Measurements from ENCODE around the gene GPAT3. TPM values are rescaled to one million over a fixed set of nuclear protein-coding genes. Genes with fewer than 3 reads are reported as not detected.

GPAT3 gene
- total RNA-seq, 1 experiment from 2014 or later: 34.2 TPM

DNA sequence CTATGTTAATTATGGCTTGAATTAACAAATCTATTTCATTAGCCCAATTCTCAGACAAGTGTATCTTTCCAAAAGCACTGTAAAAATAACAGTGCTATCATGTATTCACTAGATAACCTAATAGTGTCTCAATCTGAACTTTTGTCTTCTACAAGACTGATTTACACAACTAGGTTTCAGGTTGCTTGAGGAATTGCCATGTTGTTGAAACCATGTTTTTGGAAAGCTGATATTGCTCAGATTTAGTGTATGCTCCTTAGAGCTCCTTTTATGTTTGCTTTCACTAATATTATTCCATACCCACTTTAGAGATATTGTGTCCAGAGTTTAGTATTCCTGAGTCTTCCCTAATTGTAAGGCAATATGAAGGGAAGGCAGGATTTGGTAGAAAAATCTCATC is 70.6 kb downstream of the GPAT3 start:
- TF ChIP-seq EZH2phosphoT487 (IDR thresholded peaks at IDR 0.05; ENCODE audit: borderline replicate concordance, low read length) (no peak), EZH2 (IDR thresholded peaks at IDR 0.05; ENCODE audit: low read length, unreplicated experiment) (no peak)
- TF ChIP-seq, protein P1, sequence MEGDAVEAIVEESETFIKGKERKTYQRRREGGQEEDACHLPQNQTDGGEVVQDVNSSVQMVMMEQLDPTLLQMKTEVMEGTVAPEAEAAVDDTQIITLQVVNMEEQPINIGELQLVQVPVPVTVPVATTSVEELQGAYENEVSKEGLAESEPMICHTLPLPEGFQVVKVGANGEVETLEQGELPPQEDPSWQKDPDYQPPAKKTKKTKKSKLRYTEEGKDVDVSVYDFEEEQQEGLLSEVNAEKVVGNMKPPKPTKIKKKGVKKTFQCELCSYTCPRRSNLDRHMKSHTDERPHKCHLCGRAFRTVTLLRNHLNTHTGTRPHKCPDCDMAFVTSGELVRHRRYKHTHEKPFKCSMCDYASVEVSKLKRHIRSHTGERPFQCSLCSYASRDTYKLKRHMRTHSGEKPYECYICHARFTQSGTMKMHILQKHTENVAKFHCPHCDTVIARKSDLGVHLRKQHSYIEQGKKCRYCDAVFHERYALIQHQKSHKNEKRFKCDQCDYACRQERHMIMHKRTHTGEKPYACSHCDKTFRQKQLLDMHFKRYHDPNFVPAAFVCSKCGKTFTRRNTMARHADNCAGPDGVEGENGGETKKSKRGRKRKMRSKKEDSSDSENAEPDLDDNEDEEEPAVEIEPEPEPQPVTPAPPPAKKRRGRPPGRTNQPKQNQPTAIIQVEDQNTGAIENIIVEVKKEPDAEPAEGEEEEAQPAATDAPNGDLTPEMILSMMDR (conservative IDR thresholded peaks at IDR 0.05; ENCODE audit: low read depth, low read length): no peak
- H3K9ac ChIP-seq (ENCODE audit: low read length): no peak overlapping the region
- ChIA-PET POLR2A (ENCODE audit: unreplicated experiment) (no interaction called here), CTCF (no interaction called here)
- no TSS peak for BruUV-seq (replicated peaks)
- DNase-seq (no peak), ATAC-seq (no peak)
- H3K4me3 ChIP-seq (ENCODE audit: low read length): no peak overlapping the region
- H3K4me2 ChIP-seq (ENCODE audit: low read length): no peak overlapping the region
- no peaks in the 10 kb centered on the region for H3K79me2 ChIP-seq (ENCODE audit: low read length)
- H3K27ac ChIP-seq (ENCODE audit: low read length): no peak overlapping the region
- peaks cover 9% of the 10 kb centered on the region for H3K36me3 ChIP-seq (ENCODE audit: low read depth, low read length)
- H3F3A ChIP-seq (ENCODE audit: low read length, unreplicated experiment): no peaks in the 10 kb centered on the region
- intact Hi-C loops (cut with micrococcal nuclease): no loop called here
- H4K20me1 ChIP-seq (ENCODE audit: low read length): no peaks in the 10 kb centered on the region
- H3K4me1 ChIP-seq (ENCODE audit: insufficient read depth, low read length): peaks cover 9% of the 10 kb centered on the region; the same call in 1 of the 2 replicates
- no peaks in the 10 kb centered on the region for H3K9me3 ChIP-seq (ENCODE audit: low read length)
- H3K27me3 ChIP-seq (ENCODE audit: low read length): no peaks in the 10 kb centered on the region
- no peaks in the 10 kb centered on the region for H3K9me2 ChIP-seq (replicated peaks; ENCODE audit: low read length)
- no peak overlapping the region for H2AFZ ChIP-seq (ENCODE audit: low read length)

DNA sequence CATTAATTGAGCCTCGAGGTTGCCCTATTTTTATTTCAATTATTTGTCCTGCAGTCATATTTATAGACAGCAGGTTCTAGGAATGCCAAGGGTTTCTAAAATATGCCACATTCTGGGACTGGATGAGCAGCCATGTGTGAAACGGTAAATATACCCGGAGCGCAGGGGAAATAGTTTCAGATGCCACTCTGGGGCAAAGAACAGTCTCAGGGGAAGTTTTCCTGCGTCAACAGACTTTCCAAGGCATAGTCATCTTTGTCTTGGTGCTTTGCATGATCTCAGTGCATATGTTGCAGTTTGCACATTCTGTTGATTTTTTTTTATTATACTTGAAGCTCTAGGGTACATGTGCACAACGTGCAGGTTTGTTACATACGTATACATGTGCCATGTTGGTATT is 71.0 kb downstream of the GPAT3 start:
- Histone ChIP-seq H3K27ac (ENCODE audit: low read length) (no peak overlapping the region), H3K27me3 (ENCODE audit: low read length) (no peaks in the 10 kb centered on the region), H3K9ac (ENCODE audit: low read length) (no peak overlapping the region), H3K36me3 (ENCODE audit: low read depth, low read length) (peaks cover 9% of the 10 kb centered on the region), H3K9me2 (replicated peaks; ENCODE audit: low read length) (no peaks in the 10 kb centered on the region), H3K4me1 (ENCODE audit: insufficient read depth, low read length) (peaks cover 9% of the 10 kb centered on the region; the same call in 1 of the 2 replicates), H3K9me3 (ENCODE audit: low read length) (no peaks in the 10 kb centered on the region), H3K79me2 (ENCODE audit: low read length) (no peaks in the 10 kb centered on the region), H3K4me3 (ENCODE audit: low read length) (no peak overlapping the region), H2AFZ (ENCODE audit: low read length) (no peak overlapping the region), H4K20me1 (ENCODE audit: low read length) (no peaks in the 10 kb centered on the region), H3F3A (ENCODE audit: low read length, unreplicated experiment) (no peaks in the 10 kb centered on the region), H3K4me2 (ENCODE audit: low read length) (no peak overlapping the region)
- POLR2A ChIA-PET (ENCODE audit: unreplicated experiment): no interaction called here
- TF ChIP-seq, protein P1 (conservative IDR thresholded peaks at IDR 0.05; ENCODE audit: low read depth, low read length): no peak
- no peak for TF ChIP-seq EZH2 (IDR thresholded peaks at IDR 0.05; ENCODE audit: low read length, unreplicated experiment)
- no peak for TF ChIP-seq EZH2phosphoT487 (IDR thresholded peaks at IDR 0.05; ENCODE audit: borderline replicate concordance, low read length)
- CTCF ChIA-PET: no interaction called here
- ATAC-seq (no peak), DNase-seq (no peak)
- intact Hi-C loops (cut with micrococcal nuclease): no loop called here
- BruUV-seq (replicated peaks): no TSS peak

DNA sequence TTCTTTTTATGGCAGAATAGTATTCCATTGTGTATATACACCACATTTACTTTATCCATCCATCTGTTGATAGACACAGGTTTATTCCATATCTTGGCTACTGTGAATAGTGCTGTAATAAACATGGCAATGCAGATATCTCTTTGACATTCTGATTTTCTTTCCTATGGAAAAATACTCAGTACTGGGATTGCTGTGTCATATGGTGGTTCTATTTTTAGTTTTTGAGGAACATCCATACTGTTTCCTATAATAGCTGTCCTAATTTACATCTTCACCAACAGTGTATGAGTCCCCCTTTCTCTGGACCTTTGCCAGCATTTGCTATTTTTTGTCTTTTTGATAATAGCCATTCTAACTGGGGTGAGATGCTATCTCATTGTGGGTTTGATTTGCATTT is 73.5 kb downstream of the GPAT3 start:
- intact Hi-C loops (cut with micrococcal nuclease): no loop called here
- ATAC-seq (no peak), DNase-seq (no peak)
- Histone ChIP-seq H3K4me2 (ENCODE audit: low read length) (no peak overlapping the region), H3K27me3 (ENCODE audit: low read length) (no peaks in the 10 kb centered on the region), H3K27ac (ENCODE audit: low read length) (no peak overlapping the region), H2AFZ (ENCODE audit: low read length) (no peak overlapping the region), H3K9me3 (ENCODE audit: low read length) (peaks cover 5% of the 10 kb centered on the region; the same call in 1 of the 2 replicates), H3K4me1 (ENCODE audit: insufficient read depth, low read length) (peaks cover 9% of the 10 kb centered on the region; the same call in 1 of the 2 replicates), H4K20me1 (ENCODE audit: low read length) (no peaks in the 10 kb centered on the region), H3K36me3 (ENCODE audit: low read depth, low read length) (peaks cover 8% of the 10 kb centered on the region), H3K79me2 (ENCODE audit: low read length) (no peaks in the 10 kb centered on the region), H3K9ac (ENCODE audit: low read length) (no peak overlapping the region), H3K4me3 (ENCODE audit: low read length) (no peak overlapping the region), H3F3A (ENCODE audit: low read length, unreplicated experiment) (no peaks in the 10 kb centered on the region), H3K9me2 (replicated peaks; ENCODE audit: low read length) (no peaks in the 10 kb centered on the region)
- POLR2A ChIA-PET (ENCODE audit: unreplicated experiment): no interaction called here
- BruUV-seq (replicated peaks): no TSS peak
- CTCF ChIA-PET: no interaction called here
- TF ChIP-seq EZH2 (IDR thresholded peaks at IDR 0.05; ENCODE audit: low read length, unreplicated experiment) (no peak), EZH2phosphoT487 (IDR thresholded peaks at IDR 0.05; ENCODE audit: borderline replicate concordance, low read length) (no peak)
- TF ChIP-seq, protein P1 (conservative IDR thresholded peaks at IDR 0.05; ENCODE audit: low read depth, low read length): no peak

All from PC-3 (cell line).